Measurements from ENCODE around the gene STARD9.
"Not testable (repeated sequence)": the region's sequence is repeated elsewhere in the genome, so short reads cannot be mapped to it uniquely, and the experiment has no call there.

The STARD9 gene

GRCh38 chr15:42632105-42632675 lies 56.8 kb downstream of the STARD9 start:
- DNase-seq = no peak

- no peak for DNase-seq
Observed at GRCh38 chr15:42640109-42640508, 64.7 kb downstream of the STARD9 start.

DNA sequence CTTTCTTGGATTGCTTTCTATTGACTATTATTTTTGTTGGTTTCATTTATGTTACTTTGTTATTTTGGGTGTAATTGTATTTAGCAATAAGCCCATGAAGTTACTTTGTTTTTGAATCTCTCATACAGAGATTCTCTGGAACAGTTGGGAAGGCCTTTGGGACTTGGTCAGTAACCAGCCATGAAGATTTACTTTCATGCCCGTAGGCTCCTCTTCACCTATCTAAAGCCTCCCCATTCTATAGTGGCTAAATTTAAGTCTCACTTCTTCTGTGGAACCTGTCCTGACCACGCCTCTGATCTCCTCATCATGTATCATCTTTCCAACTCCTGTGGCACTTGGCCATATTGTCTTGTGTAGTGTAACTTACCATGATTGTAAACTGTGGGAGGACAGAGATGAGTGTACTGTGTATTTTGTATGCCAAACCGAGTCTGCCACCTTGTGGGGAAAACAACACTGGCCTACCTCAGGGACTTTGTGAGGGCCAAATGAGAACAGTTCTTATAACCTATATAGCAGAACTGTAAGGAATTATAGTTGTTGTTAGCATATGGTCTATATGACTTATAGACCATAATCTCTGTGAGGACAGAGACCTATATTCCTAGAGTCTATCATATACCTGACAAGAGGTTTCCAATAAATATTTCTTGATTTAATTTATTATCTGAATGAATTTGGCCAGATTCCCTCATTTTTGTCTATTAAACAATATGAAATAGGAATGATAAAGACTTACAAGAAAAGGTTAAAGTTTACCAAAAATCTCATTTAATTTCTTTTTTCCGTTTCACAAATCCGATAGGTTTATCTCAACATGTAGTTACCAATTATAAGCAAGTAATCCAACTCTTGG lies 75.0 kb downstream of the STARD9 start:
- peak; percentile 82 for DNase-seq

DNA sequence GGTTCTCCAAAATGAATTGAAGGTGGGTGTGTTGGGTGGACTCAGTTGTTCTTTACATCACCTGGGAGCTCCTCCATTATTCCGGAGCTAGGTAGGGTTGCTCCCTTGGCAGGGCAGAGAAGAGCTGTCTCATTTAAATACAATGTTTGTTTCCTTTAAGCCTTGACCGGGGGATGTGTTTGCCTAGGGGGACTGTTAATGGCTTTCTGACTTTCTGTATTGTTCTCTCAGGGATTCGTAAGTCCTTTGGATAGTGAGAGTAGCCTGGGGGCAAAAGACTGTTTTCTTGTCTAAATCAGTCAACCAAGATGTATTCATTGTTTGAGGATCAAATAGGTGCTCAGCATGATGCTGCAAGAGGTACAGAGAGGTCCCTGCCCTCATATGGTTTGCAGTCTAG lies 90.4 kb downstream of the STARD9 start:
- DNase-seq = no peak

GRCh38 chr15:42667855-42668254 lies 92.4 kb downstream of the STARD9 start:
- DNase-seq = no peak

GRCh38 chr15:42670451-42670850 lies 95.0 kb downstream of the STARD9 start:
- no peak for DNase-seq

- no peak for DNase-seq
Observed at GRCh38 chr15:42672444-42672843, 97.0 kb downstream of the STARD9 start.

DNA sequence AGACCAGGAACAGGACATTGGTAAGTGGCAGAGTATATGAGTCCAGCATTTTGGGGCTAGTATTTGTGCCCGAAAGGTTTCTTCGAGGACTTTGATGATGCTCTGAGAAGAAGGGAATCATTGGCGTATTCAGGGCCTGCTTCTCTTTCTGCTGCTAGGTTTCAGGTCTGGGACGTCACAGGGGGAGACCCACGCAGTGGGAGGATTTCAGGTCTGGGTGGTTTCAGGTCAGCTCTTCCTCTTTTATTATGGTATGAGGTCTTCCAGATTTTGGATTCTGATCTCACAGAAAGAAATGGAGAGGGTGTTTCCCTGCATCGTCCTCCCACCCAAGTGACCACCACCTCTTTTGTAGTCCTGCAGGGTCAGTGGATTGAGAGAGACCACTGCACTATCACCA lies 99.1 kb downstream of the STARD9 start:
- DNase-seq = no peak

- no peak for DNase-seq
Observed at GRCh38 chr15:42675021-42675420, 99.6 kb downstream of the STARD9 start.

GRCh38 chr15:42679285-42680141 lies 104.1 kb downstream of the STARD9 start:
- no peak for DNase-seq

DNA sequence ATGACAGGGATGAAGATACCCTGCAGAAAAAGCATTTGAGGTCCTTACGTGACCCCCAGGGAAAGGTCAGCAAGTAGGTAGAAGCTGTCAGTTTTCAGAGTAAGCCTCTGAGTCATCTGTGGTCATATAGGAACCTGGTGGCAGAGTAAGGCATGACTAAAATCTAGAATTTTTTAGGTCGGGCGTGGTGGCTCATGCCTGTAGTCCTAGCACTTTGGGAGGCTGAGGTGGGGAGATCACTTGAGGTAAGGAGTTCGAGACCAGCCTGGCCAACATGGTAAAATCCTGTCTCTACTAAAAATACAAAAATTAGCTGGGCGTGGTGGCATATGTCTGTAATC lies 104.7 kb downstream of the STARD9 start:
- not testable (repeated sequence) for DNase-seq

- DNase-seq = no peak
Observed at GRCh38 chr15:42681119-42681518, 105.7 kb downstream of the STARD9 start.

GRCh38 chr15:42686281-42686680 lies 110.9 kb downstream of the STARD9 start:
- no peak for DNase-seq

GRCh38 chr15:42687740-42688139 lies 112.3 kb downstream of the STARD9 start:
- DNase-seq = no peak

GRCh38 chr15:42688301-42688700 lies 112.9 kb downstream of the STARD9 start:
- DNase-seq = no peak

DNA sequence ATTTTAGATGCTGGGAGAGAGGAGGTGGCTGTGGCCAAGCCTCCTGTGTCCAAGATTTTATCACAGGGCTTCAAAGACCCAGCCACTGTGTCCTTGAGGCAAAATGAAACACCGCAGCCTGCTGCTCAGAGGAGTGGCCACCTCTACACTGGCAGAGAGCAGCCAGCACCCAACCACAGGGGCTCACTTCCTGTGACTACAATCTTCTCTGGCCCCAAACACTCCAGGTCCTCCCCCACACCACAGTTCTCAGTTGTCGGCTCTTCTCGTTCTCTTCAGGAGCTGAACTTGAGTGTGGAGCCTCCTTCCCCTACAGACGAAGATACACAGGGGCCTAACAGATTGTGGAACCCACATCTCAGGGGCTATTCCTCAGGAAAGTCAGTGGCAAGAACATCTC lies 115.9 kb downstream of the STARD9 start:
- no peak for DNase-seq

GRCh38 chr15:42691770-42692169 lies 116.4 kb downstream of the STARD9 start:
- no peak for DNase-seq

DNA sequence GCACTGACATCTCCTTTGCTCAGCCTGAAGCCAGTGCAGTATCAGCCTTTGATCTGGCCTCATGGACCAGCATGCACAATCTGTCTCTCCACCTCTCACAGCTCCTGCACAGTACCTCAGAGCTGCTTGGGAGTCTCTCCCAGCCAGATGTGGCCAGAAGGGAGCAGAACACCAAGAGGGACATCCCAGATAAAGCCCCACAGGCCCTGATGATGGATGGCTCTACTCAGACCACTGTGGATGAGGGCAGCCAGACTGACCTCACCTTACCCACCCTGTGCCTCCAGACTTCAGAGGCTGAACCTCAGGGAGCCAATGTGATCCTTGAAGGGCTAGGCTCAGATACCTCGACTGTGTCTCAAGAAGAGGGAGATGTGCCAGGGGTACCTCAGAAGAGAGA lies 117.1 kb downstream of the STARD9 start:
- no peak for DNase-seq

DNA sequence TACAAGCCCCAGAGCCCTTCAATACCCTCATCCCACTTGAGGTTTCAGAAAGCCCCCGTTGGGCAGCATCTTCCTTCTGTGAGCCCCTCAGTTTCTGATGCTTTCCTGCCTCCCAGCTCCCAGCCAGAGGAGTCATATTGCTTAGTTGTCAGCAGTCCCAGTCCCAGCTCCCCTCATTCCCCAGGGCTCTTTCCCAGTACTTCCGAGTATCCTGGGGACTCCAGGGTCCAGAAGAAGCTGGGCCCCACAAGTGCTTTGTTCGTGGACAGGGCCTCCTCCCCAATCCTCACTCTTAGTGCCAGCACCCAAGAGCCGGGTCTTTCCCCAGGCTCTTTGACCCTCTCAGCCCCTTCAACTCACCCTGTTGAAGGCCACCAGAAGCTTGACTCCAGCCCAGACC lies 117.6 kb downstream of the STARD9 start:
- DNase-seq = no peak

DNA sequence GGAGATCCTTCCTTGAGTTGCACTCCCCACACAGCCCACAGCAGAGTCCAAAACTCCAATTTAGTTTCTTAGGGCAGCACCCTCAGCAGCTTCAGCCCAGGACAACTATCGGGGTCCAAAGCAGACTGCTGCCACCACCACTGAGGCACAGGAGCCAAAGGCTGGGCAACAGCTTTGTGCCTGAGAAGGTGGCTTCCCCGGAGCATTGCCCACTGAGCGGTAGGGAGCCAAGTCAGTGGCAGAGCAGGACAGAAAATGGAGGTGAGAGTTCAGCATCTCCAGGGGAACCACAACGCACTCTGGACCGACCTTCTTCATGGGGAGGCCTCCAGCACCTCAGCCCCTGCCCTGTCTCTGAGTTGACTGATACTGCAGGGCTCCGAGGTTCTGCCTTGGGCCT lies 118.1 kb downstream of the STARD9 start:
- no peak for DNase-seq

DNA sequence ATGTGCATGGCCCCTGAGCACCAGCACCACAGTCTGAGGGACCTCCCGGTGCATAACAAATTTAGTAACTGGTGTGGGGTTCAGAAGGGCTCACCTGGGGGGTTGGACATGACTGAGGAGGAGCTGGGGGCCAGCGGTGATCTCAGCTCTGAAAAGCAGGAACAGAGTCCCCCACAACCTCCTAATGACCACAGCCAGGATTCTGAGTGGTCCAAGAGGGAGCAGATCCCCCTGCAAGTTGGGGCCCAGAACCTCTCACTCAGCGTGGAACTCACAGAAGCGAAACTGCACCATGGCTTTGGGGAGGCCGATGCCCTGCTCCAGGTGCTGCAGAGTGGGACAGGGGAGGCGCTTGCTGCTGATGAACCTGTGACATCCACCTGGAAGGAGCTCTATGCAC lies 118.5 kb downstream of the STARD9 start:
- DNase-seq = no peak

- DNase-seq = no peak
Observed at GRCh38 chr15:42694398-42694797, 119.0 kb downstream of the STARD9 start.

DNA sequence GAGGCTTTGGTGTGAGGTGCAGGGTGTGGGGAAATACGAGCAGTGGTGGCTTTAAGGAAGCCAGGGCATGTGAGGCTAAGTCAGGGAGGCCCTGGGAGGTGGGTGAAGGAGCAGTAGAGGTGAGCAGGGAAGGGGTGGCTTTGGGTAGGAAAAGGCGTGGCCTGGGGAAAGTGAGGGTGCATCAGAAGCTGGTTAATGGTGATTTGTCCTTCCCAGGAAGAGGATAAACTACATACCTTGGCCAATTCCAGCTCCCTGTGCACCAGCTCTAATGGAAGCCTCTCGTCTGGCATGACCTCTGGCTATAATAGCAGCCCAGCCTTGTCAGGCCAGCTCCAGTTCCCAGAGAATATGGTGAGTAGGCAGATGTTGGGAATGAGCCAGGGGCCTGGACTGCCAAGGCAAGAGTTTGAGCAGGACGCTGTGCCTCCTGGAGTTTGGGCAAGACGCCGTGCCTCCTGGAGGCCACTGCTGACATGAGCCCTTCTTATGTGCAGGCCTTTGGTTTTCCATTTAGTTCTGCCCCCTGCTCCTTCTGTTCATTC lies 120.2 kb downstream of the STARD9 start:
- no peak for DNase-seq

DNA sequence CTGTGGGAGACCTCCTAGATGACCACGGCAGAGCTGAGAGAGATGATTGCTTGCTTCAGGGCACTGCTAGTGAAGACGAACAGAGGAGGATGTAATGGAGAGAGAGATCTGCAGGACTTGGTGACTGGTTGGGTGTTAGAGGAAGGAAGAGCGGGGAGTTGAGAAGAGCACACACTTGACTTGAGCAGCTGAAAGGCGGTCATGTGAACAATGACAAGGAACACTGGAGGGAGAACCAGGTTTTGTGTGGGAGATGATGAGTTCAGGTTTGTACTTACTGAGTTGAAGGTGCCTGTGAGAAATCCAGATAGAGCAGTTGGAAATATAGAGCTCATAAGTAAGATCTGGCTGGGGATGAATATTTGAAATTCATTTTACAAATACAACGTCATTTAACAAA lies 121.2 kb downstream of the STARD9 start:
- DNase-seq = no peak

Measured in fibroblast of upper back skin (primary cell).